NCI-H1694 treated with DMSO at 0.1 percent for 48 hours (cell line): ENCODE measurements around the gene GPSM1.

Experiments
- DNase-seq: peaks from one replicate; lab custom pipeline; 2025; lab: John Stamatoyannopoulos, UW

GPSM1 gene

DNA sequence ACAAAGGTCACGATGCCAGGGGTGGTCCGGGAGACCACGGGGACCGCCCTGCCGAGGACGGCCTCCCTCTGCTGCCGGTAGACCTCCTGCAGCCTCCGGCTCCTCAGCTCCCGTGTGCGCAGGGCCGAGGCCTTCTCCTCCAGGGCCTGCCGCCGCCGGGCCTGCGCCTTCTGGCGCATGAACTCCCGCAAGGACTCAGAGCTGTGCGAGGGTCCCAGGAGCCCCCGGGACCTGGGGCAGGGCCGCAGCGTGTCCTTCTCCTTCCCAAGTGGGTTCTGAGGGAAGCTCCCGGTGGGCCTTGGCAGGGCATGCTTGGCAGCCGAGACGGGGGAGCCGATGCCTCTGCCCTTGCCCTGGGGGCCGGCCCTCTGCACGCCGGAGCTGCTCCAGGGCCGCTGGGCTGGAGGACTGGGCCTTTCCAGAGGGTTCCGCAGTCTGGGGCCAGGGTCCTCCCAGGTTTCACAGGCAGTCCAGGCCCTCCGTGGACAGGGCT, 36.8 kb upstream of the GPSM1 start:
- DNase-seq: no peak

DNA sequence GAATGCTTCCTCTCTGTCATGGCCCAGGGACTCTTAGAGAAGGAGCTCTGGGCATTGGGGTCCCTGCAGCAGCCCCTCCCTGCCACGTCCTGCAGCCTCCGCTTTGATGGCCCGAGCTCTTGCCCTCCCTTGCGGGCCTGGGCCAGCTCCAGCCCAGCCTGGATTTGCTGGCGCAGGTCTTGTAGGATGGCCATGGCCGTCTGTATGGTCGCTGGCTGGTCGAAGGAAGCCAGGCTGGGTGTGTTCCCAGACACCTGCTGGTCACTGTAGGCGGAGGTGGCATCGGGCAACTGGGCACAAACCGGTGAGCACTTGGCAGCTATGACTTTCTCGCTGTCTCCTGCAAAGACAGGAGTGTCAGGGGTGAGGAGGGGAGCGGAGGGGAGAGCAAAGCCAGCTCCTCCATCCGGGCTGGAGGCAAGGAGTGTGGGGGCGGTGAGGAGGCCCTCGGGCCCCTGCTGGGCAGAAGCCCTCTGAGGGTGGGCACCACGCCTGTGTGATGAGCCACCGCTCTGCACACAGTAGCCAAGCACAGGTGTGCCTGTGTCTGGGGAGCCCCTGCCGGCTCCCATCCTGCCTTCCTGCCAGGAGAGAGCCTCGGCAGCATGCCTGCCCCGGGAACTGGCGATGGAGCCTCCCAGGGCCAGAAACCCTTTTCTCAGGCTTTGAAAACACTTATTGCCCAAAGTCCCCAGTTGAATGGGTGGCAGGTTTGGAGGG, 35.9 kb upstream of the GPSM1 start:
- no peak for DNase-seq

DNA sequence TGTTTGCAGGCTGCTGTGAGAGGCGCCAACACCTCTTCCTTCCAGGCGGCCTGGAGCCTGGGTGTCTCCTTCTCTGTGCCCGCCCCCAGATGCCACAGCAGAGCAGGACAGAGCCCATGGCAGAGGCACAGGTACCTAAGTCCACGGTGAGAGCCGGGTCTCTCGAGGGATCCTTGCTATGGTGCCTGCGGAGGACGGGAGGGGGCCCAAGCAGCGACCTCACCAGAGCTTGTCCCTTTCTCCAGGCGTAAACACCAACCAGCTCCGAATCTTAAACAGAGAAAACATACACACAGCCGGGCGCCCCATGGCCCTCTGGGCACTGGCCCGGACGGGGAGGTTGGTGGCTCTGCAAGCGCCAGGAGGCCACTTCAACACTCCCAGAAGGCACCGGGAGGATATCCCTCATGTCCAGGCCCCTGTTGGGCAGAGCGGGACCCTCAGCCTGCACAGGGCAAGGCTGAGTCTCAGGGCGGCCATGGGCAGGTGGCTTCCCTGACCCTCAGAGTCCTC, 35.3 kb upstream of the GPSM1 start:
- no peak for DNase-seq

DNA sequence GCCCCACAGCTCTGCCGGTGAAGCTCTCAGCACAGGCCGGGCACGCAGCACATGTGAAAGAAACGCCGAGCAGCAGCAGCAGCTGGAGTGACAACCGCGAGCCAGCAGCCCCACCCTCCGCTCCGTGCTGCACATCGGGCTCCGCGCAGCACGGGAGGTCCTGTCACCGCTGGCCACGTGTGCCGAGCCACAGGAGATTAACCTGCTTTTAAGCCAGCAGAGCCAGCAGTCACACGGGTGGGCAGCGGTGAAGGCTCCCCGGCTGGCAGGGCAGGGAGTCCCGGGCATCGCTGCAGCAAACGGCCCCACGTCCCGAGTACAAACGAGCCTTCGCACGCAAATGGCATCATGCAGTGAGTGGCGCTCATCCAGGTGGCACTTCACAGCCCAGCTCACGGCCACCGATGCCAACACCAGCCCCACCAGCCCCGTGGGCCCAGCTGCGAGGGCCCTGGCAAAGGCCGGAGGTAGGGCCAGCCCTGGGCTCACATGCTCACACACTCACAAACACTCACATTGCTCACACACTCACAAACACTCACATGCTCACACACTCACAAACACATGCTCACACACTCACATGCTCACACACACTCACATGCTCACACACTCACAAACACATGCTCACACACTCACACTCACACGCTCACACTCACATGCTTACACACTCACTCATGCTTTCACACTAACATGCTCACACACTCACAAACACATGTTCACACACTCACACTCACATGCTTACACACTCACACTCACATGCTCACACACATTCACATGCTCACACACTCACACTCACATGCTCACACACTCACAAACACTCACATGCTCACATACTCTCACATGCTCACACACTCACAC, 34.5 kb upstream of the GPSM1 start:
- DNase-seq: peak; percentile 19

DNA sequence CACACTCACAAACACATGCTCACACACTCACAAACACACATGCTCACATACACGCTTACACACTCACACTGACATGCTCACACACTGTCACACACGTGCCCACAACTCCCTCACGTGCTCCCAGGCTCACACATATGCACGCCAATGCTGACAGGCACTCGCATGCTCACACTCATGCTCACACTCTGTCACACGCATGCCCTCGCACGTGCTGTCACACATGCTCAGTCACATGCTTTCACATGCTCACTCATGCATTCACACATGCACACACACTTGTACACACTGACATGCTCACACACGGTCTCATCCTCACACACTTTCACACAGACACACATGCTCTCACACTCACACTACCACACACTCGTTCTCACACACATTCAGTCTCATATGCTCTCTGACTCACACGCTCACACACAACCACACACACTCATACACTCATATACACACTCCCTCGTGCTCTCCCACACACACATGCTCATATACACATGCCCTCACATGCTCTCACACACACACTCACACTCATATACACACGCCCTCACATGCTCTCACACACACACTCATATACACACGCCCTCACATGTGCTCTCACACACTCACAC, 33.8 kb upstream of the GPSM1 start:
- no peak for DNase-seq

DNA sequence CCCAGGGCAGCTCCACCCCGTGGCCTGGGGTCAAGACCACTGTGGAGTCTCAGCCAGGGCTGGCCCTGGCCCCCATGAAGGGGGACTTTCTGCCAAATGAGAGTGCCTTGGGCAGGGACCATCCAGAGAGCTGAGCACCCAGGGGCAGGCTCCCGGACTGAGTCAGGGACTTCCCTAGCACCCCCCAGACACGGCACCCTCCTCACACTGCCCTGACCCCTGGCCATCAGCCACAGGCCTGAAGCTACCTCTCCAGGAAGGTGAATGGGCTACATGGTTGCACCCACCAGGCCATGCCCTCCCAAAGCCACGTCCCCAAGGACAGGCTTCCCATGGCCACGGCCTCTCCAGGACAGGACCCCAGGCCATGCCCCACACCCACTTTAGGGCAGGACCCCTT, 32.9 kb upstream of the GPSM1 start:
- DNase-seq: no peak

DNA sequence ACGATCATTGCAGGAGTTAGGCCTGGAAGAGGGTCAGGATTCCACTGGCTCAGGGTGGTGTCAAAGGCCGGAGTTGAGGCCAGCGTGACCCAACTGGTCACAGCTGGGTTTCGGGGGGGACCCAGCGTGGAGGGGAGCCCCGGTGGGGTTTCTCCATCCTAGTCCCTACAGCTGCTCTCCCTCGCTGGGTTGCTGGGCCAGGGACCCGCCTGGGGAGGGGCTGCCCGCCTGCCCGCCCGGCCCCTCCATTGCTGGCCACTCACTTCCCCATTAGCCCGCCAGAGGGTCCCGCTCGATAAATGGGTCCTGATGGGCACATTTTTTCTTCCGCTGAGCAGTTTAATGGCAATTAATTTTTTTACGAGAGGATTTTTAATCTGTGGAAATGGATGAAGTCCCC, 32.3 kb upstream of the GPSM1 start:
- no peak for DNase-seq

- DNase-seq: no peak
Observed at GRCh38 chr9:136295542-136296433, 31.6 kb upstream of the GPSM1 start.

DNA sequence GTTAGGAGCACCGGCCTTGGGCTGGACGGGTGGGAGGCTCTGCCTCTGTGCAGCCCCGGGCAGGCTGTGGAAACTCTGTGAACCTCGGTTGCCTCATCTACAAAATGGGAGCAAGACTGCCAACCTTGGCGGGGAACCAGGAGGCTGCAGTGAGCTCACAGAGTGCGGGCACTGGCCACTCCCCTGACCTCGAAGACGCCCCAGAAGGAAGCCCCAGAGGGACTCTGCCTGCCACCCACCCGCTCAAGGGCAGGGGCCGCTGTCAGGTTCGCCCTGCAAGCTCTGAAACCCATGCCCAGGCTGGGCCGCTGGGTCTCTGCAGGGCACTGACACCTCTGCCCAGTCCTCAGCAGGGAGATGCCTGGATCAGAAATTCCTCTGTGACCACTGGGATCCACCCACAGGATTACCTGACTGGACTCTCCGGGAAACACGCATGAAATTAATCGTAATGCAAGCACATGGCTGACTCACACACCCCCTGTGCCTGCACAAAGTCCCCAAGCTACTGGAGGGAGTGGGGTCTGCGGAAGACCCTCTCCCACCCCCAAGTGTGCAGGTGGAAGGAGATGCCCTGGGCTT, 30.8 kb upstream of the GPSM1 start:
- no peak for DNase-seq

DNA sequence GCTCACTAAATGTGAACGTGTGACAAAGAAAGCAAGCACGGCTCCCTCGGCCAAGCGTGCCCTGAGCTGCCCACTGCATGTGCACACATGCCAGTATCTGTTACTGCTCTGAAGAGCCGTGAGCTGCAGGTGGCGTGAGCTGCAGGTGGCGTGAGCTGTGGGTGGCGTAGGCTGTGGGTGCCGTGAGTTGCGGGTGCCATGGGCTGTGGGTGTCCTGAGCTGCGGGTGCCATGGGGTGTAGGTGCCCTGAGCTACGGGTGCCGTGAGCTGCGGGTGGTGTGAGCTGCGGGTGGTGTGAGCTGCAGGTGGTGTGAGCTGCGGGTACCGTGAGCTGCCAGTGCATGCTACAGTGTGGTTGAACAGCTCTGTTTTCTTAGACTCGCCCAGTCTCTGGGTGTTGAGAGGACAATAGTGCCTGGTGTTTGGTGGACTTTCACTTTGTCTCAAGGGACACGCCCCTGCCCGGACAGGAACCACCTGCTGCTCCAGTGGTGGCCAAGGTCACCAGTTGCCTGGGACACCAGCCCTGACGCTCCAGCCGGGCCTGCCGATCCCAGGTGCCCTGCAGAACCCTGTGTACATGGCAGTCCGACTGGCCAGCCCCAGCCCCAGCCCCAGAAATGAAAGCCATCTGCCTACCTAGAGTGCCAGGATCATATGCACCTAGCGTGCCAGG, 30.2 kb upstream of the GPSM1 start:
- no peak for DNase-seq

DNA sequence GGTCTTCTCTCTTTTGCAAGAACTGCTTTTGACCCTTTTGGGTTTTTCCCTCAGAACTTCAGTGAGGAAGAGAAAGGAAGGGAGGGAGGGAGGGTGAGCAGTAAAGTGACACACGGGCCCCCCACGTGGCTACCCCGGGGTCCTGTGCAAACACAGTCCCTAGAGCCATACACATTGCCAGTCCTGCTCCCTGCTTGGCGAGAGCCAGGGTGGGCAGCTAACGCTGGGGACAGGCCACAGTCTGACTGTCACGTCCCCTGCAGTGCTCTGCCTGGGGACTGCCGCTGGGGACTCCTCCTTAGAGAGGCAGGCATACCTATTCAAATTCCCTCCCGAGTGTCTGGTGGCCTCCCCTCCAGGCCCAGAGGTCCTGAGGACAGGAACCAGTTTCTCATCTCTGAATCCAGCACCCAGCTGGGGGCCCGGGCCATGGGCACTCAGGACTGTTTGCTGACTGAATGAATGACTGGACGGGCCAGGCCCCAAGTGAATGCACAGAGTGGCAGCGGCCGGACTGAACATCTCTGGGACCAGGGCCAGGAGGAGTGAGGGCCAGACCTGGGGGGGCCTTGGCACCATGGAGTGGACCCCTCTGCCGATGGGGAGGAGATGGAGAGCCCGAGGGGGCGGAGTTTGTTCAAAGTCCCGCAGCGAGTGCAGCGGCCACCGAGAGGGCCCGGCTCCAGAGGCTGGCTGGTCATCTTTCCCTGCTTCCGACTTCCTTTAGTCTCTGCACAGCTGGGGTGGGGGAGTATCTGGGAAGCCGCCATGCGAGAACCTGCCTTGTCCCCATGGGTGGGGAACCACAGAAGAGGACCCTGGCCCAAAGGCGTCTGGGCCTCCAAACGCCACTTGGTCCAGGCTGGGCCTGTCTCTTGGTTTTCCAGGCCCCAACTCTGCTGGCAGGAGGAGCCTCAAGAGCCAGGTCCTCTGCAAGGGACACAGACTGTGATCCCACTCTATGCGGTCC, 29.3 kb upstream of the GPSM1 start:
- DNase-seq: no peak

DNA sequence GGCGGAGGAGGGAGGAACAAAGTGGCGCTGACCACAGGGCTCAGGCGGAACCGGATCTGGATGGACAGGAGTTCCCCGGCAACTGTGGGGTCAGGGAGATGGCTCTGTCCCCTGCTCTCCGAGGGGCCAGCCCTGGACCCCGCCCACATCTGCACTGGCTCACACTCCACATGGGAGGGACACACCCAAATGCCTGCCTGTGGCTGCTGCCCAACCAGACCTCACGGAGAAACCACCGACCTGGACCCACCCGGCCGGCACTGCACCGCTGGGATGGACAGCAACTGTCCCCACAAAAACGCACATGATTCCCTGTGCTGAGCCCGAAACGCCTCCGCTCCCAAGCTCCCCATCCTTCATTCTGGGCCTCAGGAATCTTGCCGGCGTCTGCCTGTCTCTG, 28.2 kb upstream of the GPSM1 start:
- no peak for DNase-seq

DNA sequence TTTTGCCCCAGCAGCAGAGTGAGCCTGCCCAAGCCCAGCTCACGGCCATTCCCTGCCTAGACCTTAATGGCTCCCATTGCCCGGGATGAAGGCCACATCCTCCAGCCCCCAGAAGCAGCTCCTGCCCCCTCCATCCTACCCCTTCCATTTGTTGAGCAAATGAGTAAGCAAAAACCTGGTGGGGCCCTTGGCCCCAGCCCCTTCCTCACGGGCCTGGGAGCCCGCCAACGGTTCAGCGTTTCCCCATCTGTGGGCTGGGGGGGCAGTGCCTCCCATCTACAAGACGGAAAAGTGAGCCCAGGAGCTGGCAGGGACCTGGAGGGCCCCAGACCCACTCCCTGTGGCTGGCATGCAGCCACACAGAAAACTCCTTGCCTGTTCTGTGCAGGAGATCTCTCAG, 27.8 kb upstream of the GPSM1 start:
- no peak for DNase-seq

GRCh38 chr9:136300016-136300545, 27.3 kb upstream of the GPSM1 start:
- DNase-seq: no peak

DNA sequence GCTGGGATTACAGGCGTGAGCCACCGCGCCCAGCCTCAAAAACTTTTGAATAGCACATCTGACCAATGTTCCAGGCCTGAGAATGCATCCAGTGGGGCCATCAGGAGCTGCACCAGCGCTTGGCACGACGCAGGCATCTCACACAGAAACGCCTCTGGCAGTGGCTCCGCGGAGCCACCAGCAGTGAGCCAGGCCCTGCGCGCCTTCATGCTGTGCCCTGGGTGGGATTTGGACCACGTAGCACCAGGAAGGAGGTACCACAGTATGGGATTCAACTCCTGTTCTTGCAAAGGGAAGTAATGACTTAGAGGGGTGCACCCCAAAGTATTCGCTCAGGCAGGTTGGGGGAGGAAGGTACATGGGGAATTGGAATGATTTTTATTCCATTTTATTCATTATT, 26.5 kb upstream of the GPSM1 start:
- DNase-seq: no peak

DNA sequence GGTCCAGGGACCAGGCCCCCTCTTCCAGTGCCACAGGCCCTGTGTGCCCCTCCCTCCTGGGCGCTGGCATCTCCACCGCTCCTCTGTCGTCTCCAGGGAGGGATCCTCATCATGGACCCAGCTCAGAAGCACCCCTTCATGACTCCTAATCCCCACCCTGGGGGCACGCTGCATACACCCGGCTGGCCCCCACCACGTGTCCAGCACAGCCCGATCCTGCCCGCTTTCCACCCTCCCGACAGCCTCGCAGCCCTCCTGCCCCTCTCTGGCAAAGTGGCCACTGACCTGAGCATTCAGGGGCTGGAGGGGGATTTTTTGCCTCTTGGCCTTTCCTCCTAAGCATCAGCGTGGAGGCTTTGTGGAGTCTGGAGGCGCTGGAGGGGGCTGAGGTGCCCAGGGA, 24.8 kb upstream of the GPSM1 start:
- no peak for DNase-seq

- no peak for DNase-seq
Observed at GRCh38 chr9:136303066-136303824, 24.1 kb upstream of the GPSM1 start.

- DNase-seq: no peak
Observed at GRCh38 chr9:136303825-136304416, 23.4 kb upstream of the GPSM1 start, which contains the start of gene CCDC187. Gene CCDC187, minus strand, starts transcription at chr9:136304094. Its CDS starts 264 bp downstream, at chr9:136303830.
